HG02973 (cell line): ENCODE measurements around the gene MAP3K20.
"Not testable (repeated sequence)": the region's sequence is repeated elsewhere in the genome, so short reads cannot be mapped to it uniquely, and the experiment has no call there.

Source experiments
- ATAC-seq: cut with Tn5 transposase; IDR thresholded peaks from one replicate; pipeline ENCODE4 v1.9.1; 2021; ENCODE audit warnings: moderate library complexity; ENCODE audit not compliant: unreplicated experiment

The MAP3K20 gene

DNA sequence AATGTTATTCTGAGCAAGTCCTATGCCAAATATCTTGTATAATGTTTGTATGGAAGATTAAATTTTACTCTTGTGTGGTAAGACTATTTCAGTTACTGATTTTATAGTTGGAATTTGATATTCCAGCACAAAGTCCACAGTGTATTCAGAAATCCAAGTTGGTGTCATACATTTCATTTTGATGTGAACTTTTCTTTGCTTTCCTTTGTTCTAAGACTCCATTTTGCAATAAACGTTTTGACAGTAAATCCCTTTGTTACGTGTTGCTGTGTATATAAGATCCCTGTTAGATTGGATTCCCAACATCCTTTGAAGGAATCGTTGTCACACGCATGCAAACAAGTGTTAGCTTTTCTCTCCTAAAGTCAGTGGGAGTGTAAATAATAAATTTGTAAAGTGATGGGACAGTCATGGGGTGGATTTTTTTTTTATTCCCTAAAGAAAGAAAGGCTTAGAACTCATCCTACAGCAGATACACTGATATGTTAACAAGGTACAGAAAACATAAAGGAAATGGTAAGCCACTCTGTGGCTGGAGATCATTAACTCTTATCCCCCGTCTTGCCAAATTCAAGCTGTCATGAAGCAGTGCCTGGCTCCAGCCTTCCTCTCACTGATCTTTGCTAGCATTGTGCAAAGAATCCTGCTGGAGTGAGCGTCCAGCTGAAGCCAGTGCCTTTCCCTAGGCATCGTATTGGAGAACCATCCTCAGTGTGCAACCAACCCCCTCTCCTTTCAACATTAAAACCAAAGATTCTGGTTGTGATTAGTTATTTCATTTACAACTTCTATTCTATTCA is 151.5 kb downstream of the MAP3K20 start:
- no peak for ATAC-seq

GRCh38 chr2:173229086-173229485 is 153.4 kb downstream of the MAP3K20 start:
- ATAC-seq: no peak

GRCh38 chr2:173230181-173230580 is 154.5 kb downstream of the MAP3K20 start:
- no peak for ATAC-seq

DNA sequence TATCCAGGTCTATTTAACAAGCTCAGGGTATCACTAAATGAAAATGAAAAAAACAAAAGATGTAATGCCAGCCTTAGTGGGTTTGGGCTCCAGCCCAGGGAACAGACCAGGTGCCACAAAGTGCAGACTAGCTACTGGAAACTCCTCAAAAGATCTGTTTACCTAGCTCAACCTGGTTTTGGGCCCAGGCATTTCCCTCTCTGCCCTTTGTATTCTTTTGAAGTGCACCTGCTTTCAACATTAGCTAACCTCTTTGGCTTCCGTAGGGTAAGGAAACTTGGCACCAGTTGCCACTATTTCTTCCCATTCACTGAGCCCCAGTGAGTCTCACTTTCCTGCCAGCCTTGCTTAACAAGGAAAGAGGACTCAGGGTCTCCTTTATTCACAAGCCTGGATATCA is 155.4 kb downstream of the MAP3K20 start:
- no peak for ATAC-seq

- ATAC-seq: no peak
Measured at GRCh38 chr2:173231465-173231864, 155.8 kb downstream of the MAP3K20 start.

- no peak for ATAC-seq
Measured at GRCh38 chr2:173232956-173233744, 157.5 kb downstream of the MAP3K20 start.

GRCh38 chr2:173235947-173236803 is 160.5 kb downstream of the MAP3K20 start:
- ATAC-seq: no peak

DNA sequence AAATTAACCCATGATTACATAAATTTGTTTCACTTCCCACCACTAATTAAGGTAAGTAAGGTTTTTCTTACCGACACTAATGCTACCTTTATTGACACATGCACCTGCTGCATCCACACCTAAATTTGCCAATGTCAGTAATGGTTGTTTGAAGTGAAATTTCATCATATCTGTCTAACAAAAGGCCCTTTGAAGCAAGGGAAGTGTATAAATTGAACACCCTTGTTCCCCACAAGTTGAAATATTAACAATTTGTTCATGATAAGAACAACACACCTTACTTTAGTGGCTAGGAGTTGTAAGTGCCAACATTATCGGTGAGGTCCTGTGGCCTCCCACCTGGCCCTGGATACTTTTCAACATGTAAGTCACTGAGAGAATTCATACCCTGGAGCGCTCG is 162.7 kb downstream of the MAP3K20 start:
- no peak for ATAC-seq

DNA sequence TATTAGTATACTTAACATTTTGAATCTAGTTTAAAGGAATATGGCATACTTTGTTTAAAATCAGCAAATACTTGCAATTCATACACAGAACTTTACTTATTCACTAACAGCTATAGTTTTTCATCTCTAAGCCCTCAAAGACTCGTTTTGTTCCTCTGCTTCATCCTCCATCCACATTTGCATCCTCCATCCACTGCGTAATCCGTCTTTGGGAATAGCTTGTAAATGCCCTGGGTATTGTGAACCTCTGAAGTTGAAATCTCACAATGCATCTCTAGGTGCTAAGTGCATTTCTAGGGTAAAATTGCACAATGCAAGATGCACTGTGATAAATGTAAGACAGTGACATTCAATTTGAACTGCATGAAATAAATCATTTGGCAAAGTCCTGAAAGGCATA is 163.2 kb downstream of the MAP3K20 start:
- no peak for ATAC-seq

DNA sequence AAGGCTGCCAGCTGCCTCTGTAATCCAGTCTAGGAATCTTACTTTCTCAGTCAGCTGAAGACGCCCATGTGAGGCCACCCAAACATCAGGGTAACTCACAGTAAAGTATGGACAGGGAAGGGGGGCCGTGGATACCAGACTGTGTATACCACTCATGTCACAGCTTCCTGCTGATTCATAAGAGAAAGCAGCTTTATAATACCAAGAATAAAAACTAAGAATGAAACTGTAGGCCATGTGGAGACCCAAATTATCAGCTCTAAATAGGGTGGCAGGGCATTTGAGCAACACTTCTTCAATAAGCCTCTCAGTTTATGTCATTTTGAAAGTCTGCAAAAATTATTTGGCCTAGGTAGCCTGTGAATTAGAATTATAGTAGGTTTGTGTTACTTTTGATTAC is 164.0 kb downstream of the MAP3K20 start:
- peak; percentile 97 for ATAC-seq

DNA sequence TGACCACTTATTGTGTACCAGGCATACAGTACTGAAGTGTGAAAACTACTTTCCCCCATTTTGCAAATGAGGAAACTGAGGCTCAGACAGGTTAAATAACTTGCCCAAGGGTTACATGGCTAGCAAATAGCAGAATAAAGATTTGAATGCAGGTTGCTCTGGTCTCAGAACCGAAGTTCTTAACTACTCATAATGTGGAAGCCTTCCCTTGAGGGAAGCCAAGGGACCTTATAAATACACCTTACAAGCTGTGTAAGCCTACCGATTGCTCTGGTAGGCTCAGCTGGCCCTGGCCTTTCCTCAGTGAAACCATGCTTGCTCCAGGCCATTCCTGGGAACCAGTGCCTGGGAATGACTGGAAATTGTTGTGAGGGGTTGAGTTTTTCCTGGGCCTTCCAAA is 164.4 kb downstream of the MAP3K20 start:
- no peak for ATAC-seq

GRCh38 chr2:173241643-173242042 is 166.0 kb downstream of the MAP3K20 start:
- ATAC-seq: no peak

GRCh38 chr2:173247156-173247555 is 171.5 kb downstream of the MAP3K20 start:
- ATAC-seq: no peak

DNA sequence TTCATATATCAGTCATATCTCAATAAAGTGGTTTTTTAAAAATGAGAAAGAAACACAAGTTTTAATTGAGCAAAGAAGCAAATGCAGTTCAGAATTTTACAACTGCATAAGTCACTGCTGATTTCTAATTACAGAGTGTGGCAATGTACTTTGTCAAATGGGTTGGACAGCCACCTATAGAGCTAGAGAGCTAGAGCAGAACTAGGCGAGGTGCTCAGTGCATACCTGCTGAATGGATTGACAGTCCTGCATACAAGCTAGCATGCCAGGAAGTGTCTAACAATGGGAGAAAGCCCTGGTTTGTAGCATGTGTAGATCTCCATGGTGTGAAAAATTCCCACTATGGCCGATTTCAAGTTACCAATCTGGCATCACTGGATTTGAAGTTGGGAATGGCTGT is 172.7 kb downstream of the MAP3K20 start:
- no peak for ATAC-seq

DNA sequence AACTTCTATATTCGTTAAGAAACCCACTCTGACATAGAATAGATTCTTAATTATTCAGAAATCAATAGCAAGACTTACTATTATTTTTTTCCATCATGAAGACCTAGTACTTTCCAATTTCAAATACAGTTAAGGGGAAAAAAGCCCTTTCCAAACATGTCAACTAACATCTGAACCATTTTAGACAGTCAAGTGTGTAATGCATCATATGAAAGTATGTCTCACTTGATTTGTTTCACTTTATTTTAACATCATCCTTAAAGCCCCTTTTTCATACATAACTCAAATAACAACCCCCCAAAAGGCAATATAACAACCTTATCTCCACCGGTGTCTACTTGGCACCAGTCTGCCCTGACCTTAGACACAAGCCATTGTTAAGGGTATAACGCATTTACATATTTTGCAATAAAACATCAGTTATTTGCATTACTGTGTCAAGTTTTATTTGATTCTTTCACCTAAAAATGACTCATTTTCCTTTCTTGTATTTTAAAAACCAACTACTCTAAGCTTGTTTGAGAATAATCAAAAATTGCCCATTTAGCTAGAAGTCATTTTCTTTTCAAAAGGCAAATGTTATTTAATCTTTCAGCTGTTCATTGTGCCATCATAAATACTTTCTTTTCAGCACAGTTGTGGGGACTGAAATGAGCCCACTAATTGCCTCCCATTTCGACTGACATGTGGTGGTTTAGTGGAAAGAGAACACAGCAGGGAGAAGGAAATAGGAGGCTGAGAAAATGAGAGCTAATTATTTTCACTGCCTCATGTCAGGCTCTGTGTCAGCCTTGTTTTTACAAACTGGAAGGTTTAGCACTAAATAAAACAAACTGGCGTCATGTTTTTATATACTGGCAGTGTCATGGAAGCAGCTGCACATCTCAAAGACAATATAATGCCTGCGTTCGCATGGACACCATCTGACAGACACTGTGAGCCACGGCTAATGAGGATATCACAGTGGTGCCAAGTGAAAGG is 174.3 kb downstream of the MAP3K20 start:
- no peak for ATAC-seq

DNA sequence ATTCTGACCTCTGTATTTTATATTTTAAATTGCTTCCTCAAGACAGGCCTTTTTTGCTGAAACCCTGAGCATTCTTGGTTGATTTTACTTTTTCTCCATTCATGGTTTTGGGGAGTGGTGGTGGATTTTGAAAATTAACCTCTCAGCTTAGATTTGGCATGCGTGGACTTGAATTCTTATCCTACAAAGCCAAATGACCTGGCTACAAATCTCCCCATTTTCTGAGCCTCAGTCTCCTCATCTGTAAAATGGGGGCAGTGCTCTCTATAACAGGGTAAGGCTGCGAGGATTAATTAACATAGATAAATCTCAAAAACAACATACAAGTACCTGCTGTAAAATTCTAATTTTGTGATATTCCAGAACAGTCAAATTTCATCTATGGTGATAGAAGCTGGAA is 175.6 kb downstream of the MAP3K20 start:
- ATAC-seq: no peak

- no peak for ATAC-seq
Measured at GRCh38 chr2:173252581-173252980, 176.9 kb downstream of the MAP3K20 start.

GRCh38 chr2:173254659-173255058 is 179.0 kb downstream of the MAP3K20 start:
- no peak for ATAC-seq

- no peak for ATAC-seq
Measured at GRCh38 chr2:173258701-173259100, 183.1 kb downstream of the MAP3K20 start.

- not testable (repeated sequence) for ATAC-seq
Measured at GRCh38 chr2:173262356-173262755, 186.7 kb downstream of the MAP3K20 start.
